HG02763 (cell line): ENCODE data around the gene NCOA7.
"Not testable (repeated sequence)": the region's sequence is repeated elsewhere in the genome, so short reads cannot be mapped to it uniquely, and the experiment has no call there.

ENCODE experiments used
- ATAC-seq: cut with Tn5 transposase; IDR thresholded peaks from one replicate; pipeline ENCODE4 v1.9.1; 2021; ENCODE audit warnings: mild to moderate bottlenecking, moderate library complexity; ENCODE audit not compliant: unreplicated experiment

Gene NCOA7

DNA sequence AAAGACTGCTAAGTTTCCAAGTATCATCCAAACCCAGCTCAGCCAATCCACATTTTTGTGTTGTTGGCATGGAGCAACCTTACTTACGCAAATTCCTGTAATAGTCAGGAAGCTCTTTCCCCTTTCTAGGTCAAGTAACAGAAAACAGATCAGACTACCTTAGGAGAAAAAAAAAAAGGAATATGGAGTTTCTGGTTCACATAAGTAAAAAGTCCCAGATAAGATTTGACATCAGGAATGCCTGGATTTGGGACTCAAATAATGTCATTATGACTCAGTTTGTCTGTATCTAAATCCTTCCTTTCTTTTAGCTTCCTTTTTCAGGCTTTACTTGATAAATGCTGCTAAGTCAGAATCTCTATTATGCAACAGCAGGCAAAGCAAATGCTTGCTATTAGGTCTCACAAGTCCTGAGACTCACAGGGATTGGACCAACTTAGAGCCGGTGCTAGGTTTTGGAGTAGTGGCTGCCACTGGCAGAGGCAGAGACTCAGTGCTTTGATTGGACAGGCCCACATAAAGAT, 44.5 kb downstream of the NCOA7 start:
- no peak for ATAC-seq

- no peak for ATAC-seq
Measured at GRCh38 chr6:125836466-125836865, 45.7 kb downstream of the NCOA7 start.

GRCh38 chr6:125839471-125839870, 48.7 kb downstream of the NCOA7 start:
- no peak for ATAC-seq

GRCh38 chr6:125839879-125840278, 49.1 kb downstream of the NCOA7 start:
- ATAC-seq: no peak

DNA sequence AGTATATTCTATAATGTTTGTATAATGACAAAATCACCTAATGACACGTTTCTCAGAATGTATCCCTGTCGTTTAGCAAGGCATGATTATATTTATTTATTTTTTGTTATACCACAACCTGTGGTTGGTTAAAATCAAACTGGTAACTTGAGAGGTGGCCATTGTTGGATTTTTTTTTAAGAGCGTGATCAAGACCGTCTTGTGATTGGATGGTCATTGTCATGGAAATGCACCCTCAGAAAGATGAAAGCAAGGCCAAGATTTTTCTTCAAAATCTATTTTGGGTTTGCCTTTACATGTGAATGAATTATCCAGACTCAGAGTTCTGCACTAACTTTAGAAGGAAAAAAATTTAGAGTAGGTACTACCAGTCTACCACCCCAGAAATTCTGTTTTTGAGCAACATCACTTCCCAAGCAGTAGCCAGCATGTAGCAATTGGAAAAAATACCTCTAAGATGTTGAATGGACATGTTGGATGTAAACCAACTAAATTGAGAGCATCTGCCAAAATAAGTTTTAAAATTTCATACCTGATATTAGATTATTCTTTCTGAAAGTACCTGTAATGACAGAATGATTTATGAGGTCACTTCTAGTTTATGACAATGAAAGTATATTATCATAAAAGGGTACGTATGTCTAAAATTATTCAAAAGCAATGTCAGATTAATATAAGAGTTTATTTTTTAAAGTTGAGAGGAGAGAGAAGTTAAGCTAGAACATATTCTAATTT, 50.8 kb downstream of the NCOA7 start:
- no peak for ATAC-seq

- no peak for ATAC-seq
Measured at GRCh38 chr6:125842091-125842626, 51.4 kb downstream of the NCOA7 start.

- ATAC-seq: no peak
Measured at GRCh38 chr6:125843593-125843992, 52.8 kb downstream of the NCOA7 start.

- no peak for ATAC-seq
Measured at GRCh38 chr6:125844989-125845388, 54.2 kb downstream of the NCOA7 start.

DNA sequence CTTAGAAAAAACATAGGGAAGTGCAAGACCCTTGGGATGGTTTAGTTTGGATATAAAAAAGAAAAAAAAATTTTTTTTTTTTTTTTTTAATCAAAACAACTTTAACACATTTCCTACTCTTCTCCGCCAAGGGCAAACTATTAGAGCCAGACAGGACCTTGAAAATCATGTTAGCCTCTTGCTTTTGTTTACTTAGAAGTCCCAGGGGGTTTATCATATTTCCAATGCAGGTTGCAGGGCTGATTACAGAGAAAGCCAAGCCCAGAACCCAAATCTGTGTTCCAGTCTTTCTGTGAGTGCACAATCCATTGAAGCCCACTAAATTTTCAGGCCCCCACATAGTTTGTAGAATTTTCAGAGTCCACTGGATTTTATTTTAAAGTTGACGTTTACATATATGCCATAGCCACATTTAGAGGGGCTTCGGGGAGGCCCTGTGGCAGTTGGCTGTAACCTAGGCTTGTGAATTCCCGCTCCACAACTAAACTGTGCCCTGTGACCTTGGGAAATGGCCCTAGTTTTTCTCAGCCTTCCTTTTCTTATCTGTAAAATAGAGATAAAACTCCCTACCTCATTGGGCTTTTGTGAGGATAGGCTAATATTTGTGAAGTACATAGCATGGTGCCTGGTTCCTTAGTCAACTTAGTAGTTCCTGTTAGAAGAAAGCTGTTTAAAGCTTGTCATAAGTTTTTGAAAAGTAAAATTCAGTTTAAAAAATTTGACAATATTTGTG, 55.7 kb downstream of the NCOA7 start:
- ATAC-seq: no peak

GRCh38 chr6:125848286-125848685, 57.5 kb downstream of the NCOA7 start:
- ATAC-seq: not testable (repeated sequence)

- ATAC-seq: no peak
Measured at GRCh38 chr6:125850361-125850760, 59.6 kb downstream of the NCOA7 start.

DNA sequence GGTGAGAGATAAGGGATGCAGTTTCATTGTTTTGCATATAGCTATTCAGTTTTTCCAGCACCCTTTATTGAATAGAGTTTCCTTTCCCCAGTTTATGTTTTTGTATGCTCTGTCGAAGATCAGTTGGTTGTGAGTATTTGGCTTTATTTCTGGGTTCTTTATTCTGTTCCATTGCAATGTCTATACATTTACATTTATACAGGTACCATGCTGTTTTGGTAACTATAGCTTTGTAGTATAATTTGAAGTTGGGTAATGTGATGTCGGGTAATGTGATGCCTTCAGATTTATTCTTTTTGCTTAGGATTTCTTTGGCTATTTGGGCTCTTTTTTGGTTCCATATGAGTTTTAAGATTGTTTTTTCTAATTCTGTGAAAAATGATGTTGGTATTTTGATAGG, 61.8 kb downstream of the NCOA7 start:
- ATAC-seq: no peak

DNA sequence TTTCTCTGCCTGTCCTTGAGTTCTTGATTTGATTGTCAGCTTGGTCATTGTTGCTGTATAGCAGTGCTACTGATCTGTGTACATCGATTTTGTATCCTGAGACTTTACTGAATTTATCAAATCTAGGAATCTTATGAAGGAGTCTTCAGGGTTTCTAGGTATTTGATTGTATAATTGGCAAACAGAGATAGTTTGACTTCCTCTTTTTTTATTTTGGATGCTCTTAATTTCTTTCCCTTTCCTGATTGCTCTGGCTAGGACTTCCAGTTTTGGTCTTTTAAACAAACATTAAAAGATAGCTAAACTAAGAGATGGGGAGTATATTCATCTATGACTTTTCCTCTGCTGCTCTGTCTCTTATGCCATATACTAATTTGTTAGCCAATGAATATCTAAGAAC, 62.4 kb downstream of the NCOA7 start:
- ATAC-seq: no peak

GRCh38 chr6:125853756-125854155, 63.0 kb downstream of the NCOA7 start:
- ATAC-seq: no peak

GRCh38 chr6:125854355-125854754, 63.6 kb downstream of the NCOA7 start:
- no peak for ATAC-seq

GRCh38 chr6:125855783-125856182, 65.0 kb downstream of the NCOA7 start:
- ATAC-seq: no peak

GRCh38 chr6:125857846-125858245, 67.1 kb downstream of the NCOA7 start:
- no peak for ATAC-seq

DNA sequence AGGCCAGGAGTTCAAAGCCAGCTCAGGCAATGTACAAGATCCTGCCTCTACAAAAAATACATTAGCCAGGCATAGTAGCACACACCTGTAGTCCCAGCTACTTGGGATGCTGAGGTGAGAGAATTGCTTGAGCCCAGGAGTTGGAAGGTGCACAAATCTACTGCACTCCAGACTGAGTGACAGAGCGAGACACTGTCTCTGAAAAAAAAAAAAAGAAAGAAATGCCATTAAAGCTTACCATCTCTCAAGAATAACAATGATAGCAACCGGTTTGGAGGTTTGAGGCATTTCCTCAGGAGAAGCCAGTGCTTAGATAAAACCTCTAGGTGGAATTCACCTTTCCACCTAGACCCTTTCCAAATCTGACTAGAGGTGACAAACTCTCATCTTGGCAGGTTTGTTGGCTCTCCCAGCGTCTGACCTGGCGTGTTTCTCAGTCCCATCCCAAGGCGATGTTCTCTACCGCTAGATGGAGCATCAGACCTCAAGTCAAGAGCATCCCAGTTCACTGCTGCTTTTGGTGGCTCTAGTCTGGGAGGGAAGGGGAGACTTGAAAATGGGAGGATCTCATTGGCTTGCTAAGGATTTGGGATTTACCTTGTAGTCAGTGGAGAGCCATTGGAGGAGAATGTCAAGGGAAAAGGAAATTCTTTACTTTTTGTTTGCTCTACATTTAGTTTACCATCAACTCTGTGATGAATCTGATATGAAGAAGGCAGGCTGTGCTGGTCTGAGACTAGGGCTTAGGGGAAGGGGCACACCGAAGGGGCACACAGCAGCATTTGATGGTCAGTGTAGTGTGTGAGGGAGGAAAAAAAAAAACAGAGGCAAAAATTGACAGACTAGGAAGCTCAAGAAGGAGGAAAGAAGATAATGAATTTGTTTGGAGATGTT, 67.9 kb downstream of the NCOA7 start:
- ATAC-seq: no peak

DNA sequence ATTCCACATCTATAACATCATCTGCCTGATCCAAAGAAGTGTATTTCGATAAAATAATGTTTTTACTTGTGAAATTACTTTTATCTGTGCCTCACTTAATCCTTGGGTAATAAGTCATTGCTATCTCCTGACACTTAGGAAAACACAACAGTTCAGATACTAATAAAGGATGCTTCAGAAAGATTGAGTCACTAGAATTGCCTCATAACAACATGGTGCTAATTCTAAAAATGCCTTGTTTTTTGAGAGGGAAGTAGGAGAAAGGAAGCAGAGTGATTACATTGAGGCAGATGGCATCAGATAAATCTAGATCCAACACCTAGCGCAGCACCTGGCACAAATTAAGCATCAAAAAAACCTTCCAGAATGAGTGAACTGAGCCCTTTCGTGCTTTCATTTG, 69.0 kb downstream of the NCOA7 start:
- no peak for ATAC-seq

DNA sequence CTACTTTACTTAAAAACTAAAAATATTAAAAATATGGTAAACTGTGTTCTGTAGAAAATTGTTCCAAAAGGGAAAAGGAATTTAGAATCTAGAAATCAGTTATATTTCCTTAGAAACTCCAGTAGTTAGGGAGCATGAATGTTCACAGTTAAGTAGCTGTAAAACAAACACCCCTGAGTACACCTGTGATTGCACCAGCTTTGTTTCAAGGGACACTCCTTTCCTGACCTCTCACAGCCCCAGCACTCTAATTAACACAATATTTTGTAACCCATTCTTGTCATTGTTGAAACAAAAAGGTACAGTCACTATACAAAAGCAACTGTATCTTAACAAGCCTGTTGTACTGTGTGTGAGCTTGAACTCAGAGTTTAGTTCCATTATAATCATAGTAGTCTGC, 72.3 kb downstream of the NCOA7 start:
- no peak for ATAC-seq

- ATAC-seq: no peak
Measured at GRCh38 chr6:125865015-125865414, 74.3 kb downstream of the NCOA7 start.
